Large intestine (tissue), 3 donors: ENCODE data around the gene CABP2. TPM values are rescaled to one million over a fixed set of nuclear protein-coding genes. Genes with fewer than 3 reads are reported as not detected.

Experiments used
- DNase-seq, 2 donors: peaks; one replicate each; pipeline versions ENCODE4 v3.0.0 to v3.0.0-alpha.2; 2013
- H3K27ac ChIP-seq: one replicate; pipeline ENCODE4 v1.5.1; 2013; ENCODE audit warnings: low read length
- H3K27me3 ChIP-seq: 2 replicates; pipeline ENCODE4 v1.6.1; 2013; ENCODE audit warnings: low read length; ENCODE audit not compliant: control insufficient read depth, insufficient read depth
- H3K36me3 ChIP-seq: 2 replicates; pipeline ENCODE4 v1.6.1; 2013; ENCODE audit warnings: low read length; ENCODE audit not compliant: control insufficient read depth, insufficient read depth
- H3K4me1 ChIP-seq: one replicate; pipeline ENCODE4 v1.6.1; 2013; ENCODE audit warnings: low read length; ENCODE audit not compliant: control insufficient read depth, insufficient read depth
- H3K4me3 ChIP-seq: one replicate; pipeline ENCODE4 v1.5.1; 2013; ENCODE audit warnings: low read length
- H3K9me3 ChIP-seq: one replicate; pipeline ENCODE4 v1.6.1; 2013; ENCODE audit warnings: mild to moderate bottlenecking, low read depth, low read length, moderate library complexity; ENCODE audit not compliant: control insufficient read depth
- WGBS: methylation state at CpG from one replicate; pipeline ENCODE4 v1.1.5; 2013; ENCODE audit warnings: low lambda C conversion rate; ENCODE audit not compliant: insufficient coverage; 5-methylcytosine and 5-hydroxymethylcytosine counted together
- polyA plus RNA-seq: library from polyadenylated mRNA; unstranded; fragments of 120-200 nt; gene quantifications from one replicate; pipeline ENCODE4 v1.2.1, GENCODE V29; 2013

The CABP2 gene
- polyA plus RNA-seq, 1 donor = 0.07 TPM

- no CpG with 5 or more reads among the region's 57 CpGs for WGBS
- DNase-seq = peak; percentile 98 to 99
Measured at GRCh38 chr11:67508486-67509121, 14.6 kb downstream of the CABP2 start.

GRCh38 chr11:67507864-67508485, 15.3 kb downstream of the CABP2 start, which contains the start of gene CDK2AP2:
TSS of gene CDK2AP2 (minus strand) at chr11:67508162. CDS start at chr11:67508082, 80 bp downstream.
- DNase-seq = peak; percentile 99 to 100
- Histone ChIP-seq H3K36me3 (peaks cover 8% of the 10 kb centered on the region), H3K27ac (peak within 1 kb of the TSS; percentile 94), H3K9me3 (no peaks in the 10 kb centered on the region), H3K27me3 (peaks cover 3% of the 10 kb centered on the region), H3K4me3 (peak within 1 kb of the TSS; percentile 70), H3K4me1 (peaks cover 57% of the 10 kb centered on the region)
- no CpG with 5 or more reads among the region's 57 CpGs for WGBS

More at GRCh38 chr11:67508486-67509121, 14.6 kb downstream of the CABP2 start:
- Histone ChIP-seq H3K4me1 (peaks cover 53% of the 10 kb centered on the region), H3K9me3 (no peaks in the 10 kb centered on the region), H3K27ac (peak overlapping the region; percentile 94), H3K4me3 (peak overlapping the region; percentile 70), H3K36me3 (peaks cover 8% of the 10 kb centered on the region), H3K27me3 (peaks cover under 1% of the 10 kb centered on the region)

GRCh38 chr11:67507242-67507863, 15.9 kb downstream of the CABP2 start:
- Histone ChIP-seq H3K9me3 (no peaks in the 10 kb centered on the region), H3K4me3 (peak overlapping the region; percentile 70), H3K4me1 (peaks cover 57% of the 10 kb centered on the region), H3K27ac (peak overlapping the region; percentile 94), H3K36me3 (peaks cover 10% of the 10 kb centered on the region), H3K27me3 (peaks cover 3% of the 10 kb centered on the region)
- no CpG with 5 or more reads among the region's 33 CpGs for WGBS
- peak; percentile 25 to 68 for DNase-seq

- H3K4me1 ChIP-seq = peaks cover 57% of the 10 kb centered on the region
- WGBS = no CpG with 5 or more reads among the region's 16 CpGs
- peak overlapping the region; percentile 70 for H3K4me3 ChIP-seq
- peaks cover 18% of the 10 kb centered on the region for H3K36me3 ChIP-seq
- peaks cover 3% of the 10 kb centered on the region for H3K27me3 ChIP-seq
- H3K9me3 ChIP-seq = no peaks in the 10 kb centered on the region
- DNase-seq = no peak
- H3K27ac ChIP-seq = peak overlapping the region; percentile 94
Measured at GRCh38 chr11:67506426-67507051, 16.7 kb downstream of the CABP2 start.

- peak overlapping the region; percentile 94 for H3K27ac ChIP-seq
- H3K4me1 ChIP-seq = peaks cover 53% of the 10 kb centered on the region
- WGBS = no CpG with 5 or more reads among the region's 17 CpGs
- H3K36me3 ChIP-seq = peaks cover 23% of the 10 kb centered on the region
- peak; percentile 95 to 98 for DNase-seq
- H3K4me3 ChIP-seq = peak overlapping the region; percentile 70
- peaks cover 3% of the 10 kb centered on the region for H3K27me3 ChIP-seq
- H3K9me3 ChIP-seq = no peaks in the 10 kb centered on the region
Measured at GRCh38 chr11:67505605-67506396, 17.4 kb downstream of the CABP2 start.

- peak within 1 kb of the TSS; percentile 94 for H3K27ac ChIP-seq
- peak within 1 kb of the TSS; percentile 84 for H3K4me3 ChIP-seq
- peaks cover 28% of the 10 kb centered on the region for H3K36me3 ChIP-seq
- peaks cover 48% of the 10 kb centered on the region for H3K4me1 ChIP-seq
- H3K9me3 ChIP-seq = no peaks in the 10 kb centered on the region
- peak; percentile 53 to 82 for DNase-seq
- H3K27me3 ChIP-seq = peaks cover 3% of the 10 kb centered on the region
- no CpG with 5 or more reads among the region's 58 CpGs for WGBS
Measured at GRCh38 chr11:67504950-67505581, 18.2 kb downstream of the CABP2 start, which contains the start of gene PITPNM1. TSS of gene PITPNM1 (minus strand) at chr11:67505363. CDS start at chr11:67504180, 1,183 bp downstream.

- WGBS = no CpG with 5 or more reads among the region's 101 CpGs
- peaks cover 40% of the 10 kb centered on the region for H3K4me1 ChIP-seq
- peak in 1 of 2 donors; percentile 51 for DNase-seq
Measured at GRCh38 chr11:67504005-67504949, 19.0 kb downstream of the CABP2 start.

GRCh38 chr11:67503119-67504004, 19.9 kb downstream of the CABP2 start:
- Histone ChIP-seq H3K9me3 (no peaks in the 10 kb centered on the region), H3K36me3 (peaks cover 43% of the 10 kb centered on the region), H3K4me1 (peaks cover 34% of the 10 kb centered on the region), H3K27me3 (peaks cover 3% of the 10 kb centered on the region), H3K27ac (no peak overlapping the region), H3K4me3 (peak overlapping the region; percentile 41)
- no CpG with 5 or more reads among the region's 19 CpGs for WGBS
- no peak for DNase-seq

More at GRCh38 chr11:67504005-67504949, 19.0 kb downstream of the CABP2 start:
- no peaks in the 10 kb centered on the region for H3K9me3 ChIP-seq
- H3K27ac ChIP-seq = peak overlapping the region; percentile 88
- H3K4me3 ChIP-seq = peak overlapping the region; percentile 84
- peaks cover 34% of the 10 kb centered on the region for H3K36me3 ChIP-seq
- peaks cover 3% of the 10 kb centered on the region for H3K27me3 ChIP-seq
